D341Med (cell line): ENCODE results near the gene MMP7.

ENCODE experiments used
- DNase-seq: peaks from one replicate; pipeline ENCODE4 v3.0.0; 2012; ENCODE audit warnings: low spot score

Gene MMP7

GRCh38 chr11:102530558-102530957 lies at the start of gene MMP7:
Gene MMP7, minus strand, starts transcription at chr11:102530747. Its CDS starts 47 bp downstream, at chr11:102530700.
- DNase-seq: no peak

DNA sequence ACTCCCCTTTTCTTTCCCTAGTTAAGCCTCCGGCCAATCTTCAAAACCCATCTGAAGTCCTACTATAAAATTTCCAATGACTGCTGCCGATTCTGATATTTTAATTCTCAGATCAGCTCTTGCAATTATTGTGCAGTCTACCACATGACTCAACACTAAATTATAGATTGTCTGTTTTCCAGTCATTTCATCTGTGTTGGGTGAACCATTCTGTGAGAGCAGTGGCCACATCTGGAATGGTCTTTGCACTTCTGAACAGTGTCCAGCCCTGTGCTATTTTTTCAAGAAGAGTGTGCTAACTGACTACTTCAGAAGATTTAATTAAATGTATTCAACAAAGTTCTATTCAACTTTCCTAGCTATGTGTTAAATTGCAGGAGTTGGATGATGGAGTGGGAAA lies 47.2 kb upstream of the MMP7 start:
- DNase-seq: no peak

GRCh38 chr11:102577182-102577581 lies 46.6 kb upstream of the MMP7 start:
- DNase-seq: no peak

- DNase-seq: no peak
These were observed 45.8 kb upstream of the MMP7 start for GRCh38 chr11:102576350-102576749.

- no peak for DNase-seq
These were observed 44.5 kb upstream of the MMP7 start for GRCh38 chr11:102575012-102575411.

- no peak for DNase-seq
These were observed 43.3 kb upstream of the MMP7 start for GRCh38 chr11:102573851-102574250.

DNA sequence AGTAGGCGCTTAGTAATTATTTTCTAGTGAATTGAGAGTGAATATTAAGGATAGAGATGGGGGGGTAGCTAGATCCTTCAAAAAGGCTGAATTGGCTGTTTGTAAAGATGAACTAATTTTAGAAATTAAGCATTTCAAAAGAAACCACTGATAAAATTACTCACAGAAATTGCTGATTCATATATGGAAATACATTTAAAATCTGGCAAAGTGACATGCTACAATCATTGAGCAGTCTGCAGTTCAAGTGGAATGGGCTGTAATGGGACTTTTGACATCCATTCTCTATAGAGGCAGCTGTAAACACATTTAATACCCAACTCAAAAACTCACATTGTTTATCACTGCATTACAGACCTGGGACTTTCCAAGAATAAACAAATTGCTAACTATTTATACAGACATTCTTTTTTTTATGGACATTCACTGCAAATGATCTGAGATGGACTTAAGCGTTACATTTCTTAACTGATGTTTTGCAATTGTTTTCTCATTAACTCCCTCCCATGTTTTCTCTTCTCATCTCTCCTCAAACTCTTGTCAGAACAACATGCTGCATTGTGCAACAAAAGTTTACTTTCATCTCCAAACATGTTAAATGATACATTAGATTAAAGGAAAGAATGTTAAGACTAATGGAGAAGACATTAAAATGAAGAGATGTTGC lies 42.1 kb upstream of the MMP7 start:
- DNase-seq: no peak

GRCh38 chr11:102568851-102569250 lies 38.3 kb upstream of the MMP7 start:
- no peak for DNase-seq

DNA sequence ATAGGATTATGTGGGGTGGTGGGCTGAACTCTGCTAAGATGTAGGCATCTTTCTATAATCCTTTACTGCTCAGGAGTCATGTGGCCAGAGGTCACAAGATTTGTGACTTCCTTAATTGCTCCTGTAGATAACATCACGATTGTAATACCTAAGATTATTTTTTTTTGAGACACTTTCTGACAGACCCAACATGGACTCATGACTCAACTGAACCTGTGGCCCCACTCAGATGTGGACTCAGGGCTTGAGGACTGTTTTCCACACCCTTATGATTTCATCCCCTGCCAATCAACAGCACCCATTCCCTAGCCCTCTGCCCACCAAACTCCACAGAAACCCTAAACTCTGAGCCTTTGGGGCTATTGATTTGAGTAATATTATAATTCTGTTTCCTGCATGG lies 35.6 kb upstream of the MMP7 start:
- no peak for DNase-seq

- DNase-seq: no peak
These were observed 33.6 kb upstream of the MMP7 start for GRCh38 chr11:102564110-102564509.

DNA sequence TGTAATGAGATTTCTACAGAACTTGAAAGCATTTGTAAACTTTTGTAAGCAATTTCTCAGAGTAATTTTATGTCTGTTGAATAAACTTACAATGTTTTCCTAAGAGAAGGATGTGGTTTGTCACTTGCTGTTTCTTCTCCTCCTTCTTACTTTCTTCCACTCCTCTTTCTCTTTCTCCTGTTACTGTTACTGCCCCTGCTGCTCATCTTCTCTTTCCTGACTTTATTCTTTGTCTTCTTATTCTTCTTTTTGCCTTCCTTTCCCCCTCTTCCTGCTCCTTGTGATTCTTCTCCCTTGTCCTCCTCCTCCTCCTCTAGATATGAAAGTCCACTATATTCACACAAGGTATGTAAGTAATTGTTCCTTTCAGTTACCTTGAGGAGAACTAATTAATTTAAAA lies 31.1 kb upstream of the MMP7 start:
- DNase-seq: no peak

- no peak for DNase-seq
These were observed 30.0 kb upstream of the MMP7 start for GRCh38 chr11:102560555-102561011.

DNA sequence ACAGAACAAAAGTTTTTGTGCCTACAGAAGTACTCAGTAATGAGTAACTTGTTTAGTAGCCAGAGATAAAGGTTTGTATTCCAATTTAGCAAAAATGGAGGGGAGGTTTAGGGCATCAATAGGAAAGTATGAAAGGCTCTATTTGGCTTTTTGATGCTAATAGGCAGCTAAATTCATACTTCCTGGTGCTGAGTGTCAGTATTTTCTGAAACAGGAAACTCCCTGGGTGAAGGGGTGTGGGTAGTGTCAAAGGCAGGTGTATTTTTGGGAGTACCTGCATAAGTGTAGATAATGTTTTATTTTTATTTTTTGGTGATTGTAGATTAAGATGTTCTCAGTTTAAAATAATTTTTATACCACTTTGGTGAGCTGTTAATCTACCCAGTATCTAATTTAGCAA lies 29.3 kb upstream of the MMP7 start:
- no peak for DNase-seq

DNA sequence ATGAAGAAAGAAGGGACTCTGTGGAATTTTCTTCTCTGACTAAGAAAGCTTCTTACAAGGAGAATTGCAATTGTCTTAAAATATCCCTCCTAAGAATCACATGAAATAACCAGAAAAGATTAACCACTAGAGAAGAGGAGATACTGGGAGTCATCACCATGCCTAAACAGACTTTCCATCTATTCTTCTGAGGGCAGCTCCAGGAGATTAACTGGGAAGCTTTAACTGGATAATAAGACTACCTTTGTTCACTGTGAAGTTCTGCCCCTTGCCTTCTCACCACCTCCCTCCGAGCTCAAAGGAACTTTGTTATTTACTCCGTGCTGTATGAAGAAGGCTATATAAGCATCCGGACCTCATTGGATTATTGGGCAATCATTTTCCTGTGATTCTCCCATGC lies 24.5 kb upstream of the MMP7 start:
- DNase-seq: no peak

DNA sequence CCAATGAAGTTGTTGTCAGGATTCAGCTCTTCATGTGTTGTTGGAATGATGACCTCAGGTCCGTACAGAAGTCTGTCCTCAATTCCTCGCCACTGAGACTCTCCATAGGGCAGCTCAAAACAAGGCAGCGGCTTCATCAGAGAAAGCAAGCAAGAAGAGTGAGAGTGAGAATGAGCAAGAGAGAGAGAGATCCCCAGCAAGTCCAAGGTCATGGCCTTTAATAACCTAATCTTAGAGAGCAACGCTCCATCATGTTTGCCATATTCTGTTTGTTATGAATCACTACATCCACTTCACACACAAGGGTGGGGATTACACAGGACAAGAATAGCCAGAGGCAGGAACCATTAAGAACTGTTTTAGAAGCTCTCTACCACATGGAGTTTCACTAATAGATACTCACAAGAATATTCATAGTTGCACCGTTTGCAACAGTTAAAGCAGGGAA lies 23.3 kb upstream of the MMP7 start:
- DNase-seq: no peak

GRCh38 chr11:102552447-102553194 lies 22.1 kb upstream of the MMP7 start:
- no peak for DNase-seq

- DNase-seq: no peak
These were observed 21.5 kb upstream of the MMP7 start for GRCh38 chr11:102552020-102552419.

DNA sequence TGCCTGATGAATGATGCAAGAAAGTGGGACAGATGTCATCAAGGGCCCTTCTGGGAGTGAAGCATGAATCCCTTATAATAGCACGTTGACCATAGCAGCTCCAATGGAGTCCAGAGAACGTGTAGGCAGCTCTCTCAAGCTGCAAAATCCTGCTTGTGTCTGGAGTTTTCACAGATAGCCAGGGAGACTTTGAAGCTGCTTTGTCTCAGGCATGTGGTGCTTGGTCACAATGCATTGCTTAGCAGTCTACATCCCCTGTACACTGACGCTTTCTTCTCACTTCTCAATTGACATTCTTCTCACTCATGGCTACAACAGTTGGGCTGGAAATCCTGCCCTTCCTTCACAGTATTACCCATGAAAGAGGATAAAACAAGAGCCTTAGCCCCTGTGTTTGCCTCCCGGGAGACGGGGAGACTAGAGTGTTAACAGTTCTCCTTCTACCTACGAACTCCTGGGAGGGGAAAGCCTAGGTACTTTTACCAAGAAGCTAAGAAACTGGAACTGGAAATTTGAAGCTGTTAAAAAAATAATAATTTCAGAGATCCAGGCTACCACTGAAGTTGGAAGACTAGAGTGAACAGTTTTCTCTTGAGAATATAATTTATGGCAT lies 20.7 kb upstream of the MMP7 start:
- no peak for DNase-seq

- no peak for DNase-seq
These were observed 16.4 kb upstream of the MMP7 start for GRCh38 chr11:102546923-102547471.

- no peak for DNase-seq
These were observed 15.9 kb upstream of the MMP7 start for GRCh38 chr11:102546427-102546826.

DNA sequence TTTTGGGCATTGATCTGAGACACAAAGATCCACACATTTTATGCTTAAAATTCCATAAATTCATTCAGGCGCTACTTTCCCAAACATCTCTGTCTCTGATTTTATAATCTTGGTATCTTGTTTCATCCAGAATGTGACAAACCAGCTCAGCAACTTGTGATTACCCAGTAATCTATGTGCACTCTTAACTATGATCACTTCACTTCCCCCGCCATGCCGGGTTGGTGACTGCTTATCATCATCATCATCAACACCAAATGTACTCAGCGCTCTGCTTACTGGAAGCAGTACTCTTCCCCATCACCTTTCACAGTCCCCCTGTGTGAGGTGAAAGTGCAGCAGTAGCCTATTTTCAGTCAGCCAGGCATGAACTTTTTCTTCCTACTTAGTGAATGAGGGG lies 15.2 kb upstream of the MMP7 start:
- no peak for DNase-seq

- no peak for DNase-seq
These were observed 14.0 kb upstream of the MMP7 start for GRCh38 chr11:102544594-102544993.

DNA sequence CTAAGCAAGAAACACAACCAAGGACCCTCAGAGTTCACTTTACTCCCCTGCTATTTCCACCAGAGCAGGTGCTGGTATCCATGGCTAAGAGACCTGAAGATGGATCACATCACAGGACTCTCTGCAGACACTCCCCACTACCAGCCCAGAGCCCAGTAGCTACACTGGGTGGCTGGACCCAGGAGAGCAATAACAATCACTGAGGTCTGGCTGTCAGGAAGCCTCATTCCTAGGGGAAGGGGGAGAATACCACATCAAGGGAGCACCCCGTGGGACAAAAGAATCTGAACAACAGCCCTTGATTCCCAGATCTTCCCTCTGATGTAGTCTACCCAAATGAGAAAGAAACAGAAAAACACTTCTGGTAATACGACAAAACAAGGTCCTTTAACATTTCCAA lies 9.0 kb upstream of the MMP7 start:
- no peak for DNase-seq
